Keratinocyte (primary cell): ENCODE results near the gene EFCAB6.

Source experiments
- EZH2 ChIP-seq: IDR thresholded peaks from one replicate; pipeline ENCODE4 v1.6.1; 2012; ENCODE audit warnings: inconsistent platforms, mild to moderate bottlenecking, low read length, moderate library complexity
- TF ChIP-seq, protein P1 (sequence below), 3 experiments: IDR thresholded peaks in 1 of 3; conservative IDR thresholded peaks in 1 of 3; optimal IDR thresholded peaks in 1 of 3; 2 replicates in 2 of 3; 3 replicates in 1 of 3; pipeline versions ENCODE3 to v1.5.1; 2011; ENCODE audit warnings: low read length in 3 of 3, mild to moderate bottlenecking in 3 of 3, moderate library complexity in 2 of 3, control low read depth in 1 of 3, inconsistent platforms in 1 of 3; ENCODE audit not compliant: insufficient read depth in 2 of 3; ENCODE audit errors: extremely low read depth in 1 of 3

DNA sequence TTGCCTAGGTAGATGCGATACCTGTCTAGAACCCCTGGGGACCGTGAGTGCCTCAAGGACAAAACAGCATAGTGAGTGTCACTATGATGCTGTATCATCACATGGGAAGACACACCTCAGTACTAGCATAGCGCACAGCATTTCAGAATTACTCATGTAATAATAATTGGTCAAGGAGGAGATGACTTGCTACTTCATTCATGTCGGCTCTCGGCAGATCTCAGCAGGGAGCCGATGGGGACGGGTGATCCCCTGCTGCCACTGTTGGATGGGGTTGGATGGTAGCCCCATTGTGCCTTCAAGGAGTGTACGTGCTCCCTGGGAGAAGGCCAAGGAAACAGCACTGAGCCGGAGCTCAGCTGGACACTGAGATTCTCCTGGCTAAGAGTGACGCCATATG, 186.9 kb downstream of the EFCAB6 start:
- TF ChIP-seq, protein P1, sequence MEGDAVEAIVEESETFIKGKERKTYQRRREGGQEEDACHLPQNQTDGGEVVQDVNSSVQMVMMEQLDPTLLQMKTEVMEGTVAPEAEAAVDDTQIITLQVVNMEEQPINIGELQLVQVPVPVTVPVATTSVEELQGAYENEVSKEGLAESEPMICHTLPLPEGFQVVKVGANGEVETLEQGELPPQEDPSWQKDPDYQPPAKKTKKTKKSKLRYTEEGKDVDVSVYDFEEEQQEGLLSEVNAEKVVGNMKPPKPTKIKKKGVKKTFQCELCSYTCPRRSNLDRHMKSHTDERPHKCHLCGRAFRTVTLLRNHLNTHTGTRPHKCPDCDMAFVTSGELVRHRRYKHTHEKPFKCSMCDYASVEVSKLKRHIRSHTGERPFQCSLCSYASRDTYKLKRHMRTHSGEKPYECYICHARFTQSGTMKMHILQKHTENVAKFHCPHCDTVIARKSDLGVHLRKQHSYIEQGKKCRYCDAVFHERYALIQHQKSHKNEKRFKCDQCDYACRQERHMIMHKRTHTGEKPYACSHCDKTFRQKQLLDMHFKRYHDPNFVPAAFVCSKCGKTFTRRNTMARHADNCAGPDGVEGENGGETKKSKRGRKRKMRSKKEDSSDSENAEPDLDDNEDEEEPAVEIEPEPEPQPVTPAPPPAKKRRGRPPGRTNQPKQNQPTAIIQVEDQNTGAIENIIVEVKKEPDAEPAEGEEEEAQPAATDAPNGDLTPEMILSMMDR (optimal IDR thresholded peaks at IDR 0.05 in 1 of 3, IDR thresholded peaks at IDR 0.05 in 1 of 3, conservative IDR thresholded peaks at IDR 0.05 in 1 of 3; ENCODE audit: extremely low read depth in 1 of 3, insufficient read depth in 2 of 3, low read length in 3 of 3) = no peak
- TF ChIP-seq EZH2 = no peak
